ENCODE measurements around the gene SEC11C.

- TF ChIP-seq CTCF (conservative IDR thresholded peaks at IDR 0.05 in 1 of 2, IDR thresholded peaks at IDR 0.05 in 1 of 2; ENCODE audit: low read depth in 1 of 2, low read length in 2 of 2) = no peak
- no peak for TF ChIP-seq EZH2 (IDR thresholded peaks at IDR 0.05; ENCODE audit: low read length, missing control alignments)
These were observed 56.6 kb downstream of the SEC11C start for GRCh38 chr18:59196161-59196725.
